Muscle layer of duodenum (tissue), 2 donors: ENCODE data around the gene ZNF20.
A peak's percentile ranks its signal among the peaks of the same experiment; 100 is the strongest.

ENCODE experiments used
- H3K27ac ChIP-seq: one replicate; pipeline ENCODE4 v1.7.0; 2013; ENCODE audit warnings: mild to moderate bottlenecking, low read length
- H3K27me3 ChIP-seq: one replicate; pipeline ENCODE4 v1.7.0; 2013; ENCODE audit warnings: low read depth, mild to moderate bottlenecking, control low read depth, low read length
- H3K36me3 ChIP-seq, 2 donors: one replicate each; pipeline ENCODE4 v1.7.0; 2013; ENCODE audit warnings: low read length in 2 of 2, control low read depth in 1 of 2, mild to moderate bottlenecking in 1 of 2; ENCODE audit not compliant: insufficient read depth in 2 of 2, control insufficient read depth in 1 of 2
- H3K4me1 ChIP-seq, 2 donors: one replicate each; pipeline ENCODE4 v1.7.0; 2013; ENCODE audit warnings: low read length in 2 of 2, mild to moderate bottlenecking in 2 of 2, control low read depth in 1 of 2, moderate library complexity in 1 of 2; ENCODE audit not compliant: insufficient read depth in 2 of 2, control insufficient read depth in 1 of 2
- H3K4me3 ChIP-seq, 2 donors: one replicate each; pipeline ENCODE4 v1.7.0; 2013; ENCODE audit warnings: low read length in 2 of 2, low read depth in 1 of 2, mild to moderate bottlenecking in 1 of 2
- H3K9me3 ChIP-seq, 2 donors: one replicate each; pipeline ENCODE4 v1.7.0; 2013; ENCODE audit warnings: low read length in 2 of 2, control low read depth in 1 of 2, mild to moderate bottlenecking in 1 of 2; ENCODE audit not compliant: control insufficient read depth in 1 of 2
- donor health status: healthy.

The ZNF20 gene

GRCh38 chr19:12139885-12140544 lies at the start of gene ZNF20:
ZNF20 (minus strand) TSS chr19:12140350; CDS start chr19:12140182, 168 bp downstream.
- Histone ChIP-seq H3K9me3 (no peaks in the 10 kb centered on the region), H3K4me3 (peak within 1 kb of the TSS; percentile 60 to 77), H3K36me3 (peaks cover 2 to 30% of the 10 kb centered on the region in 2 donors), H3K4me1 (peaks cover 8 to 19% of the 10 kb centered on the region in 2 donors), H3K27ac (peak within 1 kb of the TSS; percentile 76), H3K27me3 (no peaks in the 10 kb centered on the region)

GRCh38 chr19:12187625-12188024 lies 47.5 kb upstream of the ZNF20 start:
- no peaks in the 10 kb centered on the region for H3K4me1 ChIP-seq
- H3K9me3 ChIP-seq: peaks cover 41 to 51% of the 10 kb centered on the region in 2 donors
- peak overlapping the region; percentile 18 to 39 for H3K4me3 ChIP-seq
- H3K36me3 ChIP-seq: peaks cover 44 to 67% of the 10 kb centered on the region in 2 donors
- H3K27me3 ChIP-seq: no peaks in the 10 kb centered on the region
- H3K27ac ChIP-seq: no peak overlapping the region

GRCh38 chr19:12180377-12180776 lies 40.2 kb upstream of the ZNF20 start:
- Histone ChIP-seq H3K9me3 (peaks cover 4 to 7% of the 10 kb centered on the region in 2 donors), H3K27ac (no peak overlapping the region), H3K4me3 (no peak overlapping the region), H3K36me3 (peaks cover 4 to 17% of the 10 kb centered on the region in 2 donors), H3K27me3 (no peaks in the 10 kb centered on the region), H3K4me1 (no peaks in the 10 kb centered on the region)

GRCh38 chr19:12166626-12167025 lies 26.5 kb upstream of the ZNF20 start:
- H3K4me3 ChIP-seq: no peak overlapping the region
- peaks cover 0 to 19% of the 10 kb centered on the region in 2 donors for H3K36me3 ChIP-seq
- H3K4me1 ChIP-seq: peaks cover 10 to 32% of the 10 kb centered on the region in 2 donors
- no peaks in the 10 kb centered on the region for H3K27me3 ChIP-seq
- H3K27ac ChIP-seq: no peak overlapping the region
- no peaks in the 10 kb centered on the region for H3K9me3 ChIP-seq

- peaks cover 10 to 32% of the 10 kb centered on the region in 2 donors for H3K4me1 ChIP-seq
- H3K27ac ChIP-seq: peak overlapping the region; percentile 98
- H3K4me3 ChIP-seq: peak overlapping the region; percentile 97
- no peaks in the 10 kb centered on the region for H3K27me3 ChIP-seq
- H3K36me3 ChIP-seq: peaks cover 0 to 15% of the 10 kb centered on the region in 2 donors
- H3K9me3 ChIP-seq: no peaks in the 10 kb centered on the region
Observed at GRCh38 chr19:12163826-12164225, 23.7 kb upstream of the ZNF20 start.

- Histone ChIP-seq H3K27ac (peak within 1 kb of the TSS; percentile 98), H3K27me3 (no peaks in the 10 kb centered on the region), H3K9me3 (no peaks in the 10 kb centered on the region), H3K4me3 (peak within 1 kb of the TSS; percentile 97), H3K4me1 (peaks cover 10 to 32% of the 10 kb centered on the region in 2 donors), H3K36me3 (peaks cover 0 to 15% of the 10 kb centered on the region in 2 donors)
Observed at GRCh38 chr19:12162882-12163806, 23.0 kb upstream of the ZNF20 start, which contains the start of gene ZNF136. ZNF136 (plus strand) TSS chr19:12163096; CDS start chr19:12163204, 108 bp downstream.

GRCh38 chr19:12162513-12162881 lies 22.3 kb upstream of the ZNF20 start:
- Histone ChIP-seq H3K27me3 (no peaks in the 10 kb centered on the region), H3K27ac (peak overlapping the region; percentile 98), H3K4me1 (peaks cover 10 to 32% of the 10 kb centered on the region in 2 donors), H3K4me3 (peak overlapping the region; percentile 97), H3K36me3 (peaks cover 0 to 15% of the 10 kb centered on the region in 2 donors), H3K9me3 (no peaks in the 10 kb centered on the region)

GRCh38 chr19:12159773-12160414 lies 19.7 kb upstream of the ZNF20 start:
- Histone ChIP-seq H3K4me1 (peaks cover 9 to 24% of the 10 kb centered on the region in 2 donors), H3K27ac (no peak overlapping the region), H3K4me3 (no peak overlapping the region), H3K27me3 (no peaks in the 10 kb centered on the region), H3K36me3 (peaks cover 0 to 12% of the 10 kb centered on the region in 2 donors), H3K9me3 (no peaks in the 10 kb centered on the region)

GRCh38 chr19:12156223-12157058 lies 16.3 kb upstream of the ZNF20 start, which contains the start of gene ZNF625:
ZNF625 (minus strand) TSS chr19:12156734; CDS start chr19:12156558, 176 bp downstream.
- H3K9me3 ChIP-seq: no peaks in the 10 kb centered on the region
- H3K4me3 ChIP-seq: peak within 1 kb of the TSS; percentile 81 to 91
- H3K27me3 ChIP-seq: no peaks in the 10 kb centered on the region
- H3K36me3 ChIP-seq: no peaks in the 10 kb centered on the region
- H3K4me1 ChIP-seq: peaks cover 0 to 11% of the 10 kb centered on the region in 2 donors
- H3K27ac ChIP-seq: peak within 1 kb of the TSS; percentile 63

- peaks cover 3 to 6% of the 10 kb centered on the region in 2 donors for H3K36me3 ChIP-seq
- no peaks in the 10 kb centered on the region for H3K9me3 ChIP-seq
- H3K27me3 ChIP-seq: no peaks in the 10 kb centered on the region
- peak overlapping the region; percentile 81 to 91 for H3K4me3 ChIP-seq
- H3K27ac ChIP-seq: no peak overlapping the region
- H3K4me1 ChIP-seq: peaks cover 0 to 11% of the 10 kb centered on the region in 2 donors
Observed at GRCh38 chr19:12155324-12155860, 15.2 kb upstream of the ZNF20 start.
